ENCODE measurements around the gene MAP1LC3B2.

Gene MAP1LC3B2

GRCh38 chr12:116520801-116521471, 38.2 kb upstream of the MAP1LC3B2 start:
- no peak for DNase-seq (ENCODE audit: low spot score)
- TF ChIP-seq, protein P1, sequence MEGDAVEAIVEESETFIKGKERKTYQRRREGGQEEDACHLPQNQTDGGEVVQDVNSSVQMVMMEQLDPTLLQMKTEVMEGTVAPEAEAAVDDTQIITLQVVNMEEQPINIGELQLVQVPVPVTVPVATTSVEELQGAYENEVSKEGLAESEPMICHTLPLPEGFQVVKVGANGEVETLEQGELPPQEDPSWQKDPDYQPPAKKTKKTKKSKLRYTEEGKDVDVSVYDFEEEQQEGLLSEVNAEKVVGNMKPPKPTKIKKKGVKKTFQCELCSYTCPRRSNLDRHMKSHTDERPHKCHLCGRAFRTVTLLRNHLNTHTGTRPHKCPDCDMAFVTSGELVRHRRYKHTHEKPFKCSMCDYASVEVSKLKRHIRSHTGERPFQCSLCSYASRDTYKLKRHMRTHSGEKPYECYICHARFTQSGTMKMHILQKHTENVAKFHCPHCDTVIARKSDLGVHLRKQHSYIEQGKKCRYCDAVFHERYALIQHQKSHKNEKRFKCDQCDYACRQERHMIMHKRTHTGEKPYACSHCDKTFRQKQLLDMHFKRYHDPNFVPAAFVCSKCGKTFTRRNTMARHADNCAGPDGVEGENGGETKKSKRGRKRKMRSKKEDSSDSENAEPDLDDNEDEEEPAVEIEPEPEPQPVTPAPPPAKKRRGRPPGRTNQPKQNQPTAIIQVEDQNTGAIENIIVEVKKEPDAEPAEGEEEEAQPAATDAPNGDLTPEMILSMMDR (IDR thresholded peaks at IDR 0.05; ENCODE audit: extremely low read depth, missing control alignments): no peak

GRCh38 chr12:116524311-116524710, 34.9 kb upstream of the MAP1LC3B2 start:
- DNase-seq (ENCODE audit: low spot score): no peak
- TF ChIP-seq, protein P1 (IDR thresholded peaks at IDR 0.05; ENCODE audit: extremely low read depth, missing control alignments): no peak

GRCh38 chr12:116524964-116525379, 34.2 kb upstream of the MAP1LC3B2 start:
- no peak for DNase-seq (ENCODE audit: low spot score)
- TF ChIP-seq, protein P1 (IDR thresholded peaks at IDR 0.05; ENCODE audit: extremely low read depth, missing control alignments): no peak

GRCh38 chr12:116525418-116526001, 33.7 kb upstream of the MAP1LC3B2 start:
- TF ChIP-seq, protein P1 (IDR thresholded peaks at IDR 0.05; ENCODE audit: extremely low read depth, missing control alignments): no peak
- DNase-seq (ENCODE audit: low spot score): no peak

DNA sequence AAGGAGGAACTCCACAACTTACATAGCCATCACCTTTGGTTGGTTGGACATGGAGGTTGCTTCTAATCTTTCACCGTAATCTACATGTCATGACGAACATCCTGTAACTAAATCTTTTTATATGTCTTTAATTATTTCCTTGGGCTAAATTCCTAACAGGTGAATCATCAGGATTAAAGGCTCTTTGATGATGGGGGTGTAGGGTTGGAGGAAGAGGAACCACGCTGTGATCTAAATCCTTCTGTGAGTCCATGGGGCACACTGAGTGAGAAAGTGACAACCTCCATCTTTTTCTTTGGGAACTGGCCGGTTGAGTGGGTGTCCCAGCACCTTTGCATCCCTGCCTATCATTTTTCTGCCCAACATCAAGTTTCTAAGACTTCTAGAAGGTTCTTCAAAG, 31.1 kb upstream of the MAP1LC3B2 start:
- TF ChIP-seq, protein P1 (IDR thresholded peaks at IDR 0.05; ENCODE audit: extremely low read depth, missing control alignments): no peak
- no peak for DNase-seq (ENCODE audit: low spot score)

DNA sequence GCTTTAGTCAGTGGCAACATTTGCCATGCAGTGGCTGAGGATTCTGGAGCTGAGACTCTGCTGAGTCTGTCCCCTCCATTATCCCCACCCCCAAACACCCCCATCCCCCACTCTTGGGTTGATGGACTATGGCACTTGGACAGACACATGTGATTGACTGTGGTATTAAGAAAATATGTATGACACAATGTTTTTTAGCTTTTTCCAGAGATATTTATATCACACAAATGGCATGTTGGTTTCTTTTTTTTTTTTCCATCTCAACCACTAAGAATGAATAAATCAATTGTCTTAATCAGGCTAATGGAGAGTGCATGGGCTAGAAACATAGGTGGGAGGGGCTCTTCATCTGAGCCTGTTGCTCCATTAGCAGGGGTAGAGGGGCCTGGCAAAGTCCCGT, 30.7 kb upstream of the MAP1LC3B2 start:
- DNase-seq (ENCODE audit: low spot score): no peak
- TF ChIP-seq, protein P1 (IDR thresholded peaks at IDR 0.05; ENCODE audit: extremely low read depth, missing control alignments): no peak

DNA sequence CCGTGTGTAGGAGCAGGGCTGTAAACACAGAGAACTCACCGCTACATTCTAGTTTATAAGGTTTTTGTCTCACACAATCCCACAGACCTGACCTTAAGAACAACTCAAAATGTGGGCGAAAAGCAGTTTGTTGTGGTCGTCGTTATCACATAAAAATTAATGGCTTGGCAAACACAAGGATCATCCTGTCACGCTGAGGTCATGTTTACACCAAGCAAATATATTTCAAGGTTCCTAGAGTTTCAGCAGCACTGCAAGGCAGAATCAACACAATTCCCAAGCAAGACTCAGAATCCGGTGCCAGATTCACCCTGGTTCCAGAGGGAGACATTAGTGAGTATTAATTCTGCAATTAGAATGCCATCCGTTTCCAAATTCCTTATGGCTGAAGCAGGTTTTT, 30.1 kb upstream of the MAP1LC3B2 start:
- no peak for DNase-seq (ENCODE audit: low spot score)
- TF ChIP-seq, protein P1 (IDR thresholded peaks at IDR 0.05; ENCODE audit: extremely low read depth, missing control alignments): no peak
